ENCODE data around the gene EML3. TPM values are rescaled to one million over a fixed set of nuclear protein-coding genes. Genes with fewer than 3 reads are reported as not detected.

Gene EML3
- polyA plus RNA-seq, 2 of the 4 experiments (the other 2 are of a cell fraction): 15.2 to 27.2 TPM

DNA sequence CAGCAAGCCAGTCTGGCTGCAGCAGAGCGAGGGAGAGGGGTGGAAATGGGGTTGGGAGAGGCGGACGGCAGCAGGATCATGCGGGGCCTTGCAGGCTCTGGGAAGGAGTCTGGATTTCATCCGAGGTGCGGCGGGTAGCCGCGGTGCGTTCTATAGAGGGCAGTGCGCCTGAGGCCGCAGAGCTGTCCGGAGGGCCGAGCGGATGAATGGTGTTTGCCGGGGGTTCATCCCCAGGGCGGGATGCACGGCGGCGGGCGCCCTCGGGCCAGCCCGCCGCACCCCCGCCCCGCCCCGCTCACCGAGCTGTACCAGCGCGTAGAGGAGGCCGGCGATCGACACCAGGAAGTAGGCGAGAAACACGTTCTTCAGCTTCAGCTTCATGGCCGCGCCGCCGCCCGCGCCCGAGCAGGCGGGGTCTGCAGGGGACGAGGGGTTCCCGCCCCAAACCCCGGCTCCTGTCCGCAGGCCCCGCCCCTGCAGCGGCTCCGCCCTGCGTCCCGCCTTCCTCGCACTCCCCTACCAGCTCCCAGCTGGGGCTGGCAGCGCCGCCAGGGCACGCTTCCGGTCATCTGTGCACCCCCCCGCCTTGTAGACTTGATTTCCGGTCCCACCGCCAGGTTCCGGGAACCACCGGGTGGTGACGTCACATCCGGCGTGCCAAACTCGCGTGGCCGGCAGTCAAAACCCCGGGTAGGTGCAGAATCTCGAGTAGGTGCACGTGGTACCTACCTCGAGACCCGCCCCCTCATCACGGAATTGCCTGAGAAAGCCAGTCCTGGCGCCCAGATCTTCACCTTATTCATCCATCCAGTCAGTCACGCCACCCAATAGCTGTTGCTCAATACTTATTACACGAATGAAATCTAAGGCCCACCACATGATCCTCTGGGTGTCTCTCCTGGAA is 9.2 kb upstream of the EML3 start, which contains the start of gene B3GAT3:
Gene B3GAT3, minus strand, starts transcription at position 420 of the 904 bp plus-strand sequence. Its CDS starts 39 bp downstream, at position 381.
- CTCF ChIA-PET: interaction anchor here (0.6 to 4.9 kb wide), 13 partner anchors 10 to 216 kb away, joined by 3 to 48 read pairs (median 4); partner anchors contain the start of genes C11orf98, CSKMT, EML3 and ROM1
- no peak for FAIRE-seq
- WGBS (ENCODE audit: missing lambda C conversion rate): 3% methylated on average over 58 of the region's 77 CpGs
- TF ChIP-seq JUN (IDR thresholded peaks at IDR 0.05): peak; percentile 73 to 89; a peak in 4 of 5 replicates
- TF ChIP-seq HOXB5 (CRISPR knock-in tag; IDR thresholded peaks at IDR 0.05): 0 out of 2 replicates have a peak, but pooled peaks have one; percentile 77
- no peak for TF ChIP-seq MAZ (IDR thresholded peaks at IDR 0.05; ENCODE audit: borderline replicate concordance, low read depth, low read length)
- TF ChIP-seq ZFP36 (IDR thresholded peaks at IDR 0.05; ENCODE audit: borderline replicate concordance, partially characterized antibody): no peak
- peak; percentile 80 for TF ChIP-seq POLR2A (IDR thresholded peaks at IDR 0.05; ENCODE audit: low read length)
- TF ChIP-seq HEYL (CRISPR knock-in tag; IDR thresholded peaks at IDR 0.05): no peak
- TF ChIP-seq PHF8 (IDR thresholded peaks at IDR 0.05; ENCODE audit: borderline replicate concordance, low read depth): peak; percentile 76; the same call in 1 of the 2 replicates
- no peak for TF ChIP-seq EP300 (IDR thresholded peaks at IDR 0.05)
- no peak for TF ChIP-seq MAFK (IDR thresholded peaks at IDR 0.05; ENCODE audit: partially characterized antibody)
- TF ChIP-seq, protein P1, sequence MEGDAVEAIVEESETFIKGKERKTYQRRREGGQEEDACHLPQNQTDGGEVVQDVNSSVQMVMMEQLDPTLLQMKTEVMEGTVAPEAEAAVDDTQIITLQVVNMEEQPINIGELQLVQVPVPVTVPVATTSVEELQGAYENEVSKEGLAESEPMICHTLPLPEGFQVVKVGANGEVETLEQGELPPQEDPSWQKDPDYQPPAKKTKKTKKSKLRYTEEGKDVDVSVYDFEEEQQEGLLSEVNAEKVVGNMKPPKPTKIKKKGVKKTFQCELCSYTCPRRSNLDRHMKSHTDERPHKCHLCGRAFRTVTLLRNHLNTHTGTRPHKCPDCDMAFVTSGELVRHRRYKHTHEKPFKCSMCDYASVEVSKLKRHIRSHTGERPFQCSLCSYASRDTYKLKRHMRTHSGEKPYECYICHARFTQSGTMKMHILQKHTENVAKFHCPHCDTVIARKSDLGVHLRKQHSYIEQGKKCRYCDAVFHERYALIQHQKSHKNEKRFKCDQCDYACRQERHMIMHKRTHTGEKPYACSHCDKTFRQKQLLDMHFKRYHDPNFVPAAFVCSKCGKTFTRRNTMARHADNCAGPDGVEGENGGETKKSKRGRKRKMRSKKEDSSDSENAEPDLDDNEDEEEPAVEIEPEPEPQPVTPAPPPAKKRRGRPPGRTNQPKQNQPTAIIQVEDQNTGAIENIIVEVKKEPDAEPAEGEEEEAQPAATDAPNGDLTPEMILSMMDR (IDR thresholded peaks at IDR 0.05): 0 out of 3 replicates have a peak, but pooled peaks have one; percentile 6
- no peak for TF ChIP-seq EHMT2 (IDR thresholded peaks at IDR 0.05; ENCODE audit: low read depth)
- peak; percentile 66; the same call in 1 of the 2 replicates for TF ChIP-seq TP53 (CRISPR knock-in tag; IDR thresholded peaks at IDR 0.05)
- TF ChIP-seq SMC3 (IDR thresholded peaks at IDR 0.05): no peak
- TF ChIP-seq HOXB13 (CRISPR knock-in tag; IDR thresholded peaks at IDR 0.05; ENCODE audit: low read depth): peak; percentile 92
- no peak for TF ChIP-seq CBX2 (IDR thresholded peaks at IDR 0.05; ENCODE audit: borderline replicate concordance, low read depth)
- TF ChIP-seq BHLHE40 (IDR thresholded peaks at IDR 0.05; ENCODE audit: low read depth, low read length): no peak
- peak; percentile 34 to 85; a peak in 3 of 4 replicates for TF ChIP-seq CEBPB (IDR thresholded peaks at IDR 0.05)
- TF ChIP-seq ZSCAN20 (CRISPR knock-in tag; IDR thresholded peaks at IDR 0.05): no peak
- TF ChIP-seq FOSL2 (IDR thresholded peaks at IDR 0.05): no peak
- TF ChIP-seq FOSL2 (CRISPR knock-in tag; IDR thresholded peaks at IDR 0.05): peak; percentile 71
- TF ChIP-seq RFX5 (IDR thresholded peaks at IDR 0.05): peak; percentile 58; the same call in 1 of the 2 replicates
- no peak for TF ChIP-seq RARB (CRISPR knock-in tag; IDR thresholded peaks at IDR 0.05)
- TF ChIP-seq, protein P2, sequence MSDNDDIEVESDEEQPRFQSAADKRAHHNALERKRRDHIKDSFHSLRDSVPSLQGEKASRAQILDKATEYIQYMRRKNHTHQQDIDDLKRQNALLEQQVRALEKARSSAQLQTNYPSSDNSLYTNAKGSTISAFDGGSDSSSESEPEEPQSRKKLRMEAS (IDR thresholded peaks at IDR 0.05): peak; percentile 99
- no peak for TF ChIP-seq RAD21 (conservative IDR thresholded peaks at IDR 0.05 in 1 of 2, IDR thresholded peaks at IDR 0.05 in 1 of 2)
- TF ChIP-seq, protein P3, sequence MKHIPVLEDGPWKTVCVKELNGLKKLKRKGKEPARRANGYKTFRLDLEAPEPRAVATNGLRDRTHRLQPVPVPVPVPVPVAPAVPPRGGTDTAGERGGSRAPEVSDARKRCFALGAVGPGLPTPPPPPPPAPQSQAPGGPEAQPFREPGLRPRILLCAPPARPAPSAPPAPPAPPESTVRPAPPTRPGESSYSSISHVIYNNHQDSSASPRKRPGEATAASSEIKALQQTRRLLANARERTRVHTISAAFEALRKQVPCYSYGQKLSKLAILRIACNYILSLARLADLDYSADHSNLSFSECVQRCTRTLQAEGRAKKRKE (CRISPR knock-in tag; IDR thresholded peaks at IDR 0.05; ENCODE audit: low read depth): peak; percentile 53; the same call in 1 of the 2 replicates
- TF ChIP-seq ZNF302 (CRISPR knock-in tag; IDR thresholded peaks at IDR 0.05): no peak
- no peak for TF ChIP-seq KDM5A (IDR thresholded peaks at IDR 0.05)
- TF ChIP-seq NPAS2 (CRISPR knock-in tag; IDR thresholded peaks at IDR 0.05; ENCODE audit: borderline replicate concordance): no peak
- TF ChIP-seq FOXS1 (CRISPR knock-in tag; IDR thresholded peaks at IDR 0.05): peak; percentile 70; the same call in 1 of the 2 replicates
- peak; percentile 54 for TF ChIP-seq CHD2 (IDR thresholded peaks at IDR 0.05; ENCODE audit: low read length, partially characterized antibody)
- TF ChIP-seq TFCP2L1 (CRISPR knock-in tag; IDR thresholded peaks at IDR 0.05): no peak
- TF ChIP-seq, protein P4, sequence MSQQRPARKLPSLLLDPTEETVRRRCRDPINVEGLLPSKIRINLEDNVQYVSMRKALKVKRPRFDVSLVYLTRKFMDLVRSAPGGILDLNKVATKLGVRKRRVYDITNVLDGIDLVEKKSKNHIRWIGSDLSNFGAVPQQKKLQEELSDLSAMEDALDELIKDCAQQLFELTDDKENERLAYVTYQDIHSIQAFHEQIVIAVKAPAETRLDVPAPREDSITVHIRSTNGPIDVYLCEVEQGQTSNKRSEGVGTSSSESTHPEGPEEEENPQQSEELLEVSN (IDR thresholded peaks at IDR 0.05; ENCODE audit: borderline replicate concordance, low read depth): peak; percentile 98
- TF ChIP-seq EHF (CRISPR knock-in tag; IDR thresholded peaks at IDR 0.05): peak; percentile 81; the same call in 1 of the 2 replicates

More for the DNA sequence above, 9.2 kb upstream of the EML3 start, which contains the start of gene B3GAT3:
- Histone ChIP-seq H3K27ac (peak within 1 kb of the TSS; percentile 92), H3K4me1 (peaks cover 15% of the 10 kb centered on the region), H3K4me2 (peak within 1 kb of the TSS; percentile 99), H3K9me3 (no peaks in the 10 kb centered on the region), H3K4me3 (peak within 1 kb of the TSS; percentile 77)
- peak; percentile 96 to 97 for ATAC-seq
- DNase-seq (ENCODE audit: low read depth in 1 of 2, low spot score in 1 of 2): peak; percentile 99
- POLR2A ChIA-PET: interaction anchor here (0.5 to 4.6 kb wide), 17 partner anchors 9 to 220 kb away, joined by 3 to 48 read pairs (median 5); partner anchors contain the start of genes C11orf98, CSKMT, EEF1G and EML3

Measured in A549 (cell line).